DOHH2 (cell line): Measurements from ENCODE around the gene MOGAT1.

Experiments
- EZH2phosphoT487 ChIP-seq: fragments of 200-600 bp; sonication (generic); IDR thresholded peaks from 2 replicates; pipeline ENCODE4 v1.6.1; 2017; ENCODE audit warnings: borderline replicate concordance, mild to moderate bottlenecking, antibody characterized with exemption, low read length, moderate library complexity, mixed read lengths
- TF ChIP-seq, protein P1 (sequence below): fragments of 200-600 bp; sonication (generic); IDR thresholded peaks from one replicate; pipeline ENCODE4 v1.5.1; 2014; ENCODE audit warnings: antibody characterized with exemption, mild to moderate bottlenecking, low read depth, low read length; ENCODE audit not compliant: poor library complexity, severe bottlenecking

DNA sequence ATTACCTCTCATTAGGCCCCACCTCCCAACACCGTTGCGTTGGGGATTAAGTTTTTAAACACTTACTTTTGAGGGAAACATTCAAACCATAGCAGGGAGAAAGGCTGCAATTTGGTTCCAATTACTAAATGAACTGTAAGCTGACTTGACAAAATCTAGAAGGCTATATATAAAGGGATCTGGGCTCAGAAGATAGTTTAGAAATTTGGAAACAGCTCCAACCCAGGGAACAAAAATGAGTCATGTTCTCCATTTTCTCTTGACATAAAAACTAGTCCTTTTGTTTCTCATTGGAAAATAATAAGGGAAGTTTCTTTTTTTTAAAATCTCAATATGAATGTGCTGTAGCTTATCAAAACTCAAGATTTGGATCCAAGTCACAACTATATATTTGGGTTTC, 17.5 kb downstream of the MOGAT1 start:
- TF ChIP-seq, protein P1, sequence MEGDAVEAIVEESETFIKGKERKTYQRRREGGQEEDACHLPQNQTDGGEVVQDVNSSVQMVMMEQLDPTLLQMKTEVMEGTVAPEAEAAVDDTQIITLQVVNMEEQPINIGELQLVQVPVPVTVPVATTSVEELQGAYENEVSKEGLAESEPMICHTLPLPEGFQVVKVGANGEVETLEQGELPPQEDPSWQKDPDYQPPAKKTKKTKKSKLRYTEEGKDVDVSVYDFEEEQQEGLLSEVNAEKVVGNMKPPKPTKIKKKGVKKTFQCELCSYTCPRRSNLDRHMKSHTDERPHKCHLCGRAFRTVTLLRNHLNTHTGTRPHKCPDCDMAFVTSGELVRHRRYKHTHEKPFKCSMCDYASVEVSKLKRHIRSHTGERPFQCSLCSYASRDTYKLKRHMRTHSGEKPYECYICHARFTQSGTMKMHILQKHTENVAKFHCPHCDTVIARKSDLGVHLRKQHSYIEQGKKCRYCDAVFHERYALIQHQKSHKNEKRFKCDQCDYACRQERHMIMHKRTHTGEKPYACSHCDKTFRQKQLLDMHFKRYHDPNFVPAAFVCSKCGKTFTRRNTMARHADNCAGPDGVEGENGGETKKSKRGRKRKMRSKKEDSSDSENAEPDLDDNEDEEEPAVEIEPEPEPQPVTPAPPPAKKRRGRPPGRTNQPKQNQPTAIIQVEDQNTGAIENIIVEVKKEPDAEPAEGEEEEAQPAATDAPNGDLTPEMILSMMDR = no peak
- no peak for TF ChIP-seq EZH2phosphoT487
